SH-SY5Y (cell line): ENCODE data around the gene SMPX.

Experiments used
- GATA2 ChIP-seq: IDR thresholded peaks from 2 replicates; pipeline ENCODE4 v1.6.1; 2011; ENCODE audit warnings: mild to moderate bottlenecking, low read depth, low read length
- GATA3 ChIP-seq: IDR thresholded peaks from 2 replicates; pipeline ENCODE4 v1.6.1; 2011; ENCODE audit warnings: low read depth, mild to moderate bottlenecking, low read length, moderate library complexity

DNA sequence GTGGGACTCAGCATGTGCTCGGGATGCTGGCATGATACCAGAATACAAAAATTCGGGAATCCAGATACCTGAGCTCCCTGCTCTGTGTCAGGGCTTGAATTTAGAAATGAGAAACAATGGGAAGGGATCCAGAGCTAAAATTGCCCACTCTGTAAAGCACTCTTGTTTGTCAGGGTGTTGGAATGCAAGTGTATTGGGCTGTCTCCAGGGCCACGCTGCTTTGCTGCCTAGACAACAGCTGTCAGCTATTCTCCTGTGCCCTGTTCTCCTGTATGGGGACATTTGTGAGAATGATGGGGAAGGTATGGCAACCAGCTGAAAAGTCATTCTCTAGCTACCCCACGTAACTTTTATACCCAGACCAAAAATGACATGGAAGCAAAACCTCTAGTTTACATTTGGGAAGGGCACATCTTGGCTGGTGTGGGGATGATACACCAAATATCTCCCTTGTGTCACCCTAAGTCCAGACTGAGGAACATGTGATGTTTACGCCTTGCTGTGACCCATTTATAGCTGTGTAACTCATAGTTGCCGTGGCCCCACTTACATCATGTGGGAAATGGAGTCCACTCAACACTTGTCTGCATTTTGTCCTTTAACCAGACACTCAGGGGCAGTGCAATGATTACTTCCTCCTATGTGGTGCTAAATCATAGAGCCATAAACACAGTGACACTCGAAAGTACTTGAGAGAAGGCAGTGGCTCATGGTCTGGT lies 46.6 kb downstream of the SMPX start:
- TF ChIP-seq GATA2 (no peak), GATA3 (no peak)
